ENCODE measurements around the gene SPRR2F. TPM values are rescaled to one million over a fixed set of nuclear protein-coding genes. Genes with fewer than 3 reads are reported as not detected.

SPRR2F gene

GRCh38 chr1:153072806-153073726 is 40.2 kb downstream of the SPRR2F start:
- Histone ChIP-seq H3K36me3 (ENCODE audit: insufficient read depth, low read length) (no peaks in the 10 kb centered on the region), H3K4me3 (ENCODE audit: low read length) (no peak overlapping the region), H3K4me1 (ENCODE audit: control insufficient read depth, insufficient read depth, low read length) (no peaks in the 10 kb centered on the region), H3K27me3 (ENCODE audit: control insufficient read depth, insufficient read depth, low read length) (no peaks in the 10 kb centered on the region), H3K9ac (ENCODE audit: low read depth, low read length) (no peak overlapping the region), H3K4me2 (ENCODE audit: low read length) (no peak overlapping the region), H3K9me3 (replicated peaks; ENCODE audit: low read length) (no peaks in the 10 kb centered on the region)

- no peaks in the 10 kb centered on the region for H3K27me3 ChIP-seq (ENCODE audit: control insufficient read depth, insufficient read depth, low read length)
- H3K4me3 ChIP-seq (ENCODE audit: low read length): no peak within 1 kb of the TSS
- H3K9ac ChIP-seq (ENCODE audit: low read depth, low read length): no peak within 1 kb of the TSS
- no peaks in the 10 kb centered on the region for H3K36me3 ChIP-seq (ENCODE audit: insufficient read depth, low read length)
- no peaks in the 10 kb centered on the region for H3K9me3 ChIP-seq (replicated peaks; ENCODE audit: low read length)
- no peak within 1 kb of the TSS for H3K4me2 ChIP-seq (ENCODE audit: low read length)
- no peaks in the 10 kb centered on the region for H3K4me1 ChIP-seq (ENCODE audit: control insufficient read depth, insufficient read depth, low read length)
Observed at GRCh38 chr1:153071511-153071910, 41.8 kb downstream of the SPRR2F start, which contains the start of gene SPRR2B. SPRR2B (minus strand) TSS chr1:153071611; CDS start chr1:153070839, 772 bp downstream.

- H3K9me3 ChIP-seq (replicated peaks; ENCODE audit: low read length): no peaks in the 10 kb centered on the region
- no peak overlapping the region for H3K9ac ChIP-seq (ENCODE audit: low read depth, low read length)
- no peaks in the 10 kb centered on the region for H3K27me3 ChIP-seq (ENCODE audit: control insufficient read depth, insufficient read depth, low read length)
- H3K4me2 ChIP-seq (ENCODE audit: low read length): no peak overlapping the region
- no peak overlapping the region for H3K4me3 ChIP-seq (ENCODE audit: low read length)
- H3K4me1 ChIP-seq (ENCODE audit: control insufficient read depth, insufficient read depth, low read length): no peaks in the 10 kb centered on the region
- H3K36me3 ChIP-seq (ENCODE audit: insufficient read depth, low read length): no peaks in the 10 kb centered on the region
Observed at GRCh38 chr1:153070243-153070642, 43.1 kb downstream of the SPRR2F start.

Small RNA genes within 50 kb of the gene (small RNA-seq; reads per million reads assigned to genes)
- not detected for gene SPRR2C
